Measurements from ENCODE around the gene CSF1R. TPM values are rescaled to one million over a fixed set of nuclear protein-coding genes. Genes with fewer than 3 reads are reported as not detected.

Gene CSF1R
- total and polyA plus RNA-seq, 4 donors = 5.4 to 46.2 (median 22.1) TPM

GRCh38 chr5:150124111-150124557, 37.8 kb upstream of the CSF1R start:
- 87% methylated on average over 11 of the region's 11 CpGs for WGBS
- H3K36me3 ChIP-seq (ENCODE audit: control insufficient read depth in 4 of 4, insufficient read depth in 3 of 4, low read depth in 1 of 4, low read length in 3 of 4) = peaks cover 0 to 11% (median 1%) of the 10 kb centered on the region in 4 donors
- H3K4me3 ChIP-seq (ENCODE audit: low read depth in 1 of 3, low read length in 3 of 3) = no peak overlapping the region

GRCh38 chr5:150123542-150123941, 37.2 kb upstream of the CSF1R start:
- no peak overlapping the region for H3K4me3 ChIP-seq (ENCODE audit: low read depth in 1 of 3, low read length in 3 of 3)
- no peak for DNase-seq (ENCODE audit: low spot score)
- H3K9me3 ChIP-seq (ENCODE audit: control insufficient read depth in 4 of 4, low read length in 3 of 4) = no peaks in the 10 kb centered on the region
- H3K4me1 ChIP-seq (ENCODE audit: control insufficient read depth in 4 of 4, insufficient read depth in 4 of 4, low read length in 3 of 4) = peaks cover 0 to 3% (median 0%) of the 10 kb centered on the region in 4 donors
- H3K9ac ChIP-seq (ENCODE audit: low read depth in 1 of 2, low read length in 2 of 2) = no peak overlapping the region
- WGBS = 78% methylated on average over 4 of the region's 4 CpGs
- peaks cover 0 to 15% (median 3%) of the 10 kb centered on the region in 4 donors for H3K36me3 ChIP-seq (ENCODE audit: control insufficient read depth in 4 of 4, insufficient read depth in 3 of 4, low read depth in 1 of 4, low read length in 3 of 4)
- no peaks in the 10 kb centered on the region for H3K27me3 ChIP-seq (ENCODE audit: control insufficient read depth in 4 of 4, insufficient read depth in 4 of 4, low read length in 3 of 4)
- no peak overlapping the region for H3K27ac ChIP-seq (ENCODE audit: low read depth in 1 of 2, low read length in 2 of 2)
- no peak for TF ChIP-seq RXRA (IDR thresholded peaks at IDR 0.05)
- no peak for TF ChIP-seq REST (IDR thresholded peaks at IDR 0.05)
- TF ChIP-seq ZBTB33 (IDR thresholded peaks at IDR 0.05) = no peak
- no peak for TF ChIP-seq JUND (IDR thresholded peaks at IDR 0.05)
- TF ChIP-seq, protein P1, sequence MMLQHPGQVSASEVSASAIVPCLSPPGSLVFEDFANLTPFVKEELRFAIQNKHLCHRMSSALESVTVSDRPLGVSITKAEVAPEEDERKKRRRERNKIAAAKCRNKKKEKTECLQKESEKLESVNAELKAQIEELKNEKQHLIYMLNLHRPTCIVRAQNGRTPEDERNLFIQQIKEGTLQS (IDR thresholded peaks at IDR 0.05) = no peak
- no peak for TF ChIP-seq NR2F2 (IDR thresholded peaks at IDR 0.05)
- TF ChIP-seq, protein P2, sequence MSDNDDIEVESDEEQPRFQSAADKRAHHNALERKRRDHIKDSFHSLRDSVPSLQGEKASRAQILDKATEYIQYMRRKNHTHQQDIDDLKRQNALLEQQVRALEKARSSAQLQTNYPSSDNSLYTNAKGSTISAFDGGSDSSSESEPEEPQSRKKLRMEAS (IDR thresholded peaks at IDR 0.05) = no peak
- no peak for TF ChIP-seq HNF4A (conservative IDR thresholded peaks at IDR 0.05)
- no peak for TF ChIP-seq CTCF (IDR thresholded peaks at IDR 0.05; ENCODE audit: low read depth, low read length, missing input control)
- TF ChIP-seq GABPA (IDR thresholded peaks at IDR 0.05 in 1 of 2, conservative IDR thresholded peaks at IDR 0.05 in 1 of 2) = no peak
- TF ChIP-seq FOXA1 (IDR thresholded peaks at IDR 0.05) = no peak

More at GRCh38 chr5:150124111-150124557, 37.8 kb upstream of the CSF1R start:
- peaks cover 0 to 9% (median 3%) of the 10 kb centered on the region in 4 donors for H3K4me1 ChIP-seq (ENCODE audit: control insufficient read depth in 4 of 4, insufficient read depth in 4 of 4, low read length in 3 of 4)
- no peaks in the 10 kb centered on the region for H3K27me3 ChIP-seq (ENCODE audit: control insufficient read depth in 4 of 4, insufficient read depth in 4 of 4, low read length in 3 of 4)
- H3K9ac ChIP-seq (ENCODE audit: low read depth in 1 of 2, low read length in 2 of 2) = no peak overlapping the region
- H3K27ac ChIP-seq (ENCODE audit: low read depth in 1 of 2, low read length in 2 of 2) = no peak overlapping the region
- DNase-seq (ENCODE audit: low spot score) = no peak
- no peaks in the 10 kb centered on the region for H3K9me3 ChIP-seq (ENCODE audit: control insufficient read depth in 4 of 4, low read length in 3 of 4)
- TF ChIP-seq TAF1 (conservative IDR thresholded peaks at IDR 0.05) = no peak
- TF ChIP-seq NR2F2 (IDR thresholded peaks at IDR 0.05) = no peak
- TF ChIP-seq, protein P2 (IDR thresholded peaks at IDR 0.05) = no peak
- TF ChIP-seq GABPA (IDR thresholded peaks at IDR 0.05 in 1 of 2, conservative IDR thresholded peaks at IDR 0.05 in 1 of 2) = no peak
- TF ChIP-seq RAD21 (IDR thresholded peaks at IDR 0.05) = no peak
- no peak for TF ChIP-seq JUND (IDR thresholded peaks at IDR 0.05)
- TF ChIP-seq REST (IDR thresholded peaks at IDR 0.05) = no peak
- TF ChIP-seq SP1 (IDR thresholded peaks at IDR 0.05) = no peak
- TF ChIP-seq, protein P1 (IDR thresholded peaks at IDR 0.05) = no peak
- TF ChIP-seq FOXA1 (IDR thresholded peaks at IDR 0.05) = no peak
